Measurements from ENCODE around the gene JADE1.
A peak's percentile ranks its signal among the peaks of the same experiment; 100 is the strongest.

Gene JADE1

DNA sequence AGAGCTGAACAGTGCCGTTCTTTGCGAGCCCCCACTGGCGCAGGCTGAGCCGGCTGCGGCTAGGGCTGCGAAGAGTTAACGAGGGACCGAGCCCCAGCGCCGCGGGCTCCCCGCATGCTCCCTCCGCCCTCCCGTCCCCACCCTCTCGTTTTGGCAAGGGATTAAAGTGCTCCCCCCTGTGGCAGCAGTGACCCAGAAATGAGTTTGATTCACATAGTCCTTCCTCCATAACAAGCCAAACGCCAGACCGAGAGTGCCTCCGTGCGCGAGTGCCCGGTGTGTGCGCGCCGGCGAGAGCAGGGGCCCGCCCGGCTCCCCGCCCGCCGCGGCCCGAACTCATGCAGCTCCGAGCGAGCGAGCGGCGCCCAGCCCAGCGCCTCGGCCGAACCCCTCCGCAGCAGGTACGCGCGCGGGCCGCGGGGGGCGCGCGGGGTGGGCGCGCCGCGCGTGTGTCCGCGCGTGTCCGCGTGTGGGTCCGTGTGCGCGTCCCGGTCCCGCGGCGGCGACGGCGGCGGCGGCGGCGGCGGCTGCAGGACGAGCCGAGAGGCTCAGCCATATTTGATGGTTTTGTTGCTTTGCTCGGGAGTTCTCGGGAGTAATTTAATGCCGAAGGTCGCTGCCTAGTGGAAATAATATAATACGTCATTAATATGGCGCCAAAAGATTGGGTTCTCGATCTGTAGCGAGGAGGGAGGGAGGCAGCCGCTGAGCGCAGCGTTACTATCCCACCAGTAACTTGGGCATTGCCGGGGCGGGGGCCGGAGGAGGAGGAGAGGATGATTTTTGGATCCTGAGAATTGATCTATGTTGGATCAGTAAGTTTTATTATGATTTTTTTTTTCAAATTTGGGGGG, at the start of gene JADE1:
JADE1 (plus strand) TSS at position 224 of the 854 bp plus-strand sequence. CDS start 22,059 bp downstream, outside the sequence.
- DNase-seq, result peak; percentile 16

DNA sequence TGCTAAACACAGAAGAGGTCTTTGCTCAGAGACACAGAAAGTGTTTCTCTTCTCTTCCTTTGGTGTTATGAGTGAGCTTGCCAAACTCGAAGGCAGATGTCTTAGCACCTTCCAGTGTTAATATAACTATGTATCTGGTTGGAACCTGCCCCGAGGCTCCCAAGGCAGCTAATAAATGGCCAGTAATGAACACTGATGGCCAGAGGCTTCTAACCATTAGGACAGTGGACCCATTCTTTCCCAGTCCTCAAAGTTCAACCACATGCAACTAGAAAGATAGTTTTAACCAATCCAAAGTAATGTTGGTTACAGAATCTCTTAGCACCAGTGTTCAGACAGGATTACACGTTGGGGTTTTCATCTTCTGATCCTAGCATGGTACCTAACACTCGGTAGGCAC, 42.7 kb upstream of the JADE1 start:
- DNase-seq, result no peak

DNA sequence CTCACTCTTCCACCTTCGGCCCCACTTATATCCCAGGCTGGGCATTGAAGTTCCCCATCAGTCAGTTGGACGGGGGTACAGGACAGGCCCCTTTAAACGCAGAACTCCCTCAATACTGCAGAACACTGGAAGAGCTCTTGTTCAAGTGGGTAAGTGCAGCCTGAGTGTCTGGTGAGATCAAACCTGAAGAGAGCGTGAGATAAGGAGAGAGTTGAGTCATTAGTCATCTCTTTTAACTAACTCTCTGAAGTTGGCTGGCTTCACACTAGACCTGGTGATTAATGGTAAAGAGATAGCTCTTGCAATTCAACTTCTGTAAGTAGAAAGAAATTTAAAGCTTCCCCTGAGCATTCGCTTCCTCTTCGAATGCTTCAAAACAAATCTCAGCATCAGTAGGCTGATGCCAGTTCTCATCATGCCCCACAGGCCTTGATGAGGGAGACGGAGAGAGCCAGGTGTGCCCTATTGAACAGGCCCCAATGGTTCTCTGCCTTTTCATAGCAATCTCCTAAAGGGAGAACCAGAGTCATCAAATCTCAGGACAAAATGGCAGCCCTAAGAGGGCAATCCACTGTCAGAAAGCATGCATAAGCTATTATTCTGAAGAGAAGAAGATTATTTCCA, 41.0 kb upstream of the JADE1 start:
- no peak for DNase-seq

DNA sequence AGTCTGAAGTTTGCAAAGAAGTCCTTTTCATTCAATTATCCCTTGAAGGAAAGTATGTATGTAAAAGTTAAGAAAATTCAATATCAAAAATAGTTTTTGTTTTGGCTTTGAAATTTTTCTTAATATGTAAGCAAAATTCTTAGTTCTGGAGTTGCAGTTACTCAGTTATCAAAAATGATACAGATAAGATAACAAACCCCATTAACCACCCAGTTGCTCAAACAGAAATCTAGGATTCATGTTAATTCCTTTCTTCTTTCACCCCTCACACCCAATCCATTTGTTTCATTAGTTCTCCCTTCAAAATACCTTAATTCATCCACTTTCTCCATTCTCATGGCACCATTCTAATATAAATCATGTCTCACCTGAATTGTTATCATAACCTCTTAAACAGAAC, 40.5 kb upstream of the JADE1 start:
- DNase-seq, result no peak

DNA sequence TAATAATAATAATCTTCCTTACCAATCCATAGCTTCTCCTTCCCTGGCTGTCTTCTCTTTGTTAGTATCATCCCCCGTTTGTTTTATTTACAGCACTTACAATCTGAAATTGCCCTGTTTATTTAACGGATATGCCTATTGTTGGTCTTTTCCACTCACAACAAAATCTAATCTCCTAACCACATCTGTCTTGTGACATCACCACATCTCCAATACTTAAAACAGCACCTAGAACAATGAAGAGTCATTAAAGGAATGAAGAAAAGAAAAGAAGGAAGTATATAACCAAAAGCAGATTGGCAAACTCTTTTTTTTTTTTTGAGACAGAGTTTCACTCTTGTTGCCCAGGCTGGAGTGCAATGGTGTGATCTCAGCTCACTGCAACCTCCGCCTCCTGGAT, 38.7 kb upstream of the JADE1 start:
- DNase-seq, result no peak

DNA sequence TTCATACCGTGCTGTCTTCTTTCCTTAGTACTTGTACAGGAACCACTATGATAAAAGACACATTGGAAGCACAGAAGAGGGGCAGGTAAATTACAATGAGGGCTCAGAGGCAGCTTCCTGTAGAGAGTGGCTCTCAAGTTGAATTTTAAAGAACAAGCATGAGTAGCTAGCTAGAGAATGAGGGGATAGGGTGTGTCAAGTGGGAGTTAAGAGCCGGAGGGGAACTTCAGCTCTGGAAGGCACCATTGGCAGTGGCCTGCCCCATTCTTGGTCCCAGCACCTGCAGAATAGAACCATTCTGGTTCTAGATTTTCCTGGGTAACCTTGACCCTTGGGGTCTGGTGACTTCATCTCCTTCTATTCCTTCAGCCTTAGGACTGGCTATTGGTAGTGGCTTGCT, 34.0 kb upstream of the JADE1 start:
- no peak for DNase-seq

DNA sequence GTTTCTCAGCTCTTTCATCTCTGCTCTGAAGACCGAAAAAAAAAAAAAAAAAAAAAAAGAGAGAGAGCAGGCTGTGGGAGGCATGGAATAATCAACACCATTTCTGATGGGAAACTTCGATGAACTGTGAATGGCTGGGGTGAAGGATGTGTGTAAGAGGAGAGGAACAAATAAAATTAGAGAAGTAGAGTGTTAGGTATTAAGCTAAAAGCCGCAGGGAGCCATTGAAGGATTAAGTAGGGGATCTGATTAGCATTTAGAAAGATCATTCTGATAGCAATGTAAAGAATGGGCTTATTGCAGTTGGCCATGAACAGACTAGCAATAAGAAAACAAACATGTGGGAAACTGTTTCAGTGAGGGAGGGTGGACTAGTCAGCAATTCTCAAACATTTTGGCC, 33.6 kb upstream of the JADE1 start:
- DNase-seq, result no peak

GRCh38 chr4:128776794-128777216, 32.7 kb upstream of the JADE1 start:
- no peak for DNase-seq

- no peak for DNase-seq
Observed at GRCh38 chr4:128780688-128781087, 28.8 kb upstream of the JADE1 start.

DNA sequence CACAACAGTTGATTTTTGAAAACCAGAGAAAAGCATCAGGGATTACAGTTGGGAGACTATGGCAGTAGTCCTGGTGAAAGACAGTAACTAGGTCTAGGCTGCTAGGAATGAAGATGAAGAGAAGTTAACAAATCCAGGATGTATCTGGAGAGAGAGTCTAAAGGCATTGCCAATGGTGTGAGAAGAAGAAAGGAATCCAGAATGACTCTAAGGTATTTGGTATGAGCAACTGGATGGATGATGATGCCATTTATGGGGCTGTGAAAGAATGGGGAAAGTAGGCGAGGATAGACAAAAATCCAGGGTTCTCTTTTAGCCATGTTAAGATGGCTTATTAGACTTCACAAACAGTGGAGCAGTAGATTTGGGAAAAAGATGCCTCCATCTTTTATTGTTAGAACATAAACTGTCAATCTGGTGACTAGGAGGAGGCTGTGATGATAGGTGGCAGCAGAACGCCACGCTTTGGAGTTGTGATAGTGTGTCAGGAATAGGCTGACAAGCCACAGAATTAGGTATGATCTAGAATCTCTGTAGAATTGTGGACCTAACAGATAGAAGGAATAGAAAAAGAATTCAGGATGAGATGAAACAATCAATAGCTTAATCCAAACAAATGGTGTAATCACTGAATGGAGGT, 27.3 kb upstream of the JADE1 start:
- DNase-seq, result no peak

DNA sequence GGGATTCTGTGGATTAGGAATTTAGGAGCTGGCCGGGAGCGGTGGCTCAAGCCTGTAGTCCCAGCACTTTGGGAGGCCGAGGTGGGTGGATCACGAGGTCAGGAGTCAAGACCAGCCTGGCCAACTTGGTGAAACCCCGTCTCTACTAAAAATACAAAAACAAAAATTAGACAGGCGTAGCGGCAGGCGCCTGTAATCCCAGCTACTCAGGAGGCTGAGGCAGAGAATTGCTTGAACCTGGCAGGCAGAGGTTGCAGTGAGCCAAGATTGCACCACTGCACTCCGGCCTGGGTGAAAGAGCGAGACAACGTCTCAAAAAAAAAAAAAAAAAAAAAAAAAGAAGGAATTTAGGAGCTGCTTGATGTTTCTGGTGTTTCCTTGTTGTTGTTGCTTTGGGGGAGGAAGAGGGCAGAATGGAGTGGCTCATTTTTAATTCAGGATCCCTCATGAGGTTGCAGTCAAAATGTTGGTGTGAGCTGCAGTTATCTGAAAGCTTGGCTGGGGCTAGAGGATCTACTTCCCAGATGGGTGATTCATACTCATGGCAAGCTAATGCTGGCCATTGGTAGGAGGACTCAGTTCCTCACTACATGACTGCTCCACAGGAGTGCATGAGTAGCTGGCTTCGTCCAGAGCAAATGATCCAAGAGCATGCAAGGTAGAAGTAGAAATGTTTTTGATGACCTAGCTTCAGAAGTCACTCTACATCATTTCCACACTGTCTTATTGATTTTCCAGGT, 26.5 kb upstream of the JADE1 start:
- no peak for DNase-seq

GRCh38 chr4:128787509-128788311, 21.8 kb upstream of the JADE1 start:
- DNase-seq, result no peak

DNA sequence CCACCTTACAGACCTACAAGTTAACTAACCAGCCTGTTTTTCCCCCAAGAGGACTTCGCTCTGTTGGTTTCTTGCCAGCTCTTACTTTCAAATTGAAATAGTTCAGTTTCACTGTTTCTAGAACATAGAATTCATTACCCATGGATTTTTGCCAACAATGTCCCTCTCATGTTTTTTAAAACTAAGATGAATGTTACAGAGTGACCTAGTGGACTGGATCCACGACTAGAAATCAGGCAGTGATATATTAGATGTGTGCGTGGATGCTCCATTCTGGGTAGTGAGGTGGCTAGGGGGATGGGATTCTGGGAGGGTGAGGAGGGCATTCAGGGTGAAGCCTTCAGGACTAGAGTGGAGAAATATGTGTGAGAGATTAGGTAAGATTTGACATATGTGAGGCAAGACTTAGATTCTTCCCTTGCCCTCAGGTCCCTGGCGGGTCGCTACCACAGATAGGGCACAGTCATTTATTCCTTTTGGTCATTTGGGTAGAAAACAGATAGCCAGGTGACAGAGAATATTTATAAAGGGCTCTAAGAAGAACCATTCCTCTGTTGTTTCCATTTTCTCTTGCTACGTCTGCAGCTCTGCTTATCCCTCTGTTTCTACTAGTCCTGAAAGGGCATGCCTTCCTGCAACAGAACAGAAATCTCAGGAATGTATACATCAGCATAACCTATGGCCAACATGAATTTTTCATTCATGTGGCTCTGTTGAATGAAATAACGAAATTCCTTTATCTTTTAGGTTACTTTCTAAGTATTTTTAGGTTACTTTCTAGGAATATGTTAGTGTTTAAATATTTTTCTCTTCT, 15.4 kb upstream of the JADE1 start:
- no peak for DNase-seq

DNA sequence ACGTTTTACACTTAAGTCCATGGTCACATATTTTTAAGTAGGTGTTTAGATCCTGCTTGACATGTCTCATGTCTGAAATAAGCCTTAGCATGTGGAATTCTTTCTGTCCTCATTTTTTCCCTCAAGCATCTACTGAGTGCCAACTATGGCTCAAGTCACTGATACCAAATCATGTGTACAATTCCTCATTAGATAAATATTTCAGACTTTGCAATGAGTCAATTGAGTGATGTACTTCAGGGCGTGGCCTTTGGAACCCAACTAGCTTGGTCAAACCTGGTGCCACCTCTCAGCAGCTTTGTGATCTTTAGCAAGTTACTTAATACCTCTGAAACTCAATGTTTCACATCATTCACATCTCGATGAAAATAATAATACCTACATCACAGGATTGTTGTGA, 12.6 kb upstream of the JADE1 start:
- DNase-seq, result no peak

DNA sequence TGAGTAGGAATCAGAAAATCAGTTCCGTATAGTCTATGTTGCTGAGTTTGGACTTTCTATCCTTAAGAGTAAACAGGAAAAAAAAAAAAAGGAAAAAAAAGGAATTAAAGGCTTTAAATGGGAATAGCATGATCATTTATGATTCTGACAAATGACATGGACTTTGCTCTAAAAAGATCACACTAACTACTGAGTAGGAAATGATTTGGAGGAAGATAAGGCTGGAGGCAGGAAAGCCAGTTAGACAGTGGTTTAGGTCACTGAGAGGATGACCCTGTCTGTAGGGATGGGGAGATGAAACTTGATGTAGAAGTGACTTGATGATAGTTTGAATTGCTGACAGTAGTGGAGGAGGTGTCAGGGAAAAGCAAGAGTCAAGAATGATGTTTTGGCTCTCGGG, 9.2 kb upstream of the JADE1 start:
- no peak for DNase-seq

GRCh38 chr4:128800701-128801284, 8.7 kb upstream of the JADE1 start:
- no peak for DNase-seq

- no peak for DNase-seq
Observed at GRCh38 chr4:128802680-128803628, 6.5 kb upstream of the JADE1 start.

DNA sequence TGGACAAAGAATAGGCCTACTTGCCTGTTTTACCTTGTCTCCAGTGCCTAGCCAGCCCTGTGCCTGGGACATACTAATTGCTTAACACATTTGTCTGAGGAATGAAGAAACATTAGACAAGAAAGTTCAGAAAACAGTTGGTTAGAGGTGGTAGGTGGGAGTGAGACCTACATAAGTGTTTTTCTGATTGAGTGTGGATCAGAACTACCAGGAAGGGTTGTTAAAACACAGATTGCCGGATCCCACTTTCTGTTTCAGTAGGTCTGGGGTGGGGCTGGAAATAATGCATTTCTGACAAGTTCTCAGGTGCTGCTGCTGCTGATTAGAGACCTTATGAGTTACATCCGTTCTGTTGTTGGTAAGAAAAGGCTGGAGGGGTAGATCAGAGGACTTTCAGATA, 5.7 kb upstream of the JADE1 start:
- no peak for DNase-seq

DNA sequence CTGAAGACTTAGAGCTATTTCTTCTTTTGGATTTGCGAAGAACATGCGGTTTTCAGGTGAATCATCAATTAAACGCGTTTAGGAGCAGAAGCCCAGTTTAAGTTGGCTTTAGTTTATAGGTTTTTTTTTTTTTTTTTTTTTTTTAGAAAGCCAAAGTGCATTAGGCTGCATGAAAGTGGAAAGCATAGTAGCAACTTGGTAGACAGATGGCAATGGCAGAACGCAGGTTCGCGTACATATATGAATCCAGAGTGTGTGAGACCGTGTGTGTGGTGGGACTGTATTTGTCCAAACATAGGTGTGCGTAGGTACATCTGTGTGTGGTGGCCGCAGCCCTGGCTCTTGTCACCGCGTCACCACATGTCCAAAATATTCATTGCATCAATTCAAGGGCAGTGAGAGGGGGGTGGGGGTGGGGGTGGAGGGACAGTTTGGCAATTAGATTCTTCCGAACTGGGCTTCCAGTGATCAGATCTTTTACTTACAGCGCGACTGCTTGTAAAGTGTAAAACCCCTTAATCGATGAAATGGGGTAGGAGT, 901 bp downstream of the JADE1 start:
- no peak for DNase-seq
